Type B pancreatic cell (in vitro differentiated cells): ENCODE data around the gene DTHD1. TPM values are rescaled to one million over a fixed set of nuclear protein-coding genes. Genes with fewer than 3 reads are reported as not detected.

Experiments
- DNase-seq: peaks from one replicate; pipeline ENCODE4 v3.0.0; 2021; ENCODE audit warnings: mixed read lengths; ENCODE audit not compliant: unreplicated experiment; ENCODE audit errors: extremely low spot score
- H3K27ac Mint-ChIP-seq: 2 replicates; pipeline ENCODE4 v1.8.0; 2021; ENCODE audit warnings: mild to moderate bottlenecking, mixed read lengths
- H3K27me3 Mint-ChIP-seq: 2 replicates; pipeline ENCODE4 v1.8.0; 2021; ENCODE audit warnings: mixed read lengths
- H3K36me3 Mint-ChIP-seq: 2 replicates; pipeline ENCODE4 v1.8.0; 2021; ENCODE audit warnings: mixed read lengths
- H3K4me1 Mint-ChIP-seq: one replicate; pipeline ENCODE4 v1.8.0; 2021; ENCODE audit warnings: mixed read lengths; ENCODE audit not compliant: unreplicated experiment
- H3K4me3 Mint-ChIP-seq: 2 replicates; pipeline ENCODE4 v1.8.0; 2021; ENCODE audit warnings: mild to moderate bottlenecking, mixed read lengths
- H3K9me3 Mint-ChIP-seq: 2 replicates; pipeline ENCODE4 v1.8.0; 2021; ENCODE audit warnings: mixed read lengths
- CTCF ChIP-seq: fragments of 200-600 bp; sonication (generic); conservative IDR thresholded peaks from 2 replicates; pipeline ENCODE4 v1.5.0; 2021; ENCODE audit warnings: antibody characterized with exemption, mild to moderate bottlenecking
- total RNA-seq: library from RNA; stranded (reverse); gene quantifications from 2 replicates; pipeline ENCODE4 v1.2.1, GENCODE V29; 2021; ENCODE audit warnings: low replicate concordance

Gene DTHD1
- total RNA-seq, 1 donor from 2014 or later, result 0.14 TPM

- Mint-ChIP-seq H3K4me3 (no peak overlapping the region), H3K27ac (no peak overlapping the region), H3K4me1 (no peaks in the 10 kb centered on the region), H3K36me3 (no peaks in the 10 kb centered on the region), H3K9me3 (no peaks in the 10 kb centered on the region), H3K27me3 (no peaks in the 10 kb centered on the region)
- no peak for TF ChIP-seq CTCF
- DNase-seq, result no peak
Observed at GRCh38 chr4:36324808-36325207, 43.4 kb downstream of the DTHD1 start.

- DNase-seq, result no peak
- no peaks in the 10 kb centered on the region for H3K4me1 Mint-ChIP-seq
- H3K9me3 Mint-ChIP-seq, result no peaks in the 10 kb centered on the region
- H3K36me3 Mint-ChIP-seq, result no peaks in the 10 kb centered on the region
- H3K4me3 Mint-ChIP-seq, result no peak overlapping the region
- TF ChIP-seq CTCF, result no peak
- no peaks in the 10 kb centered on the region for H3K27me3 Mint-ChIP-seq
- H3K27ac Mint-ChIP-seq, result no peak overlapping the region
Observed at GRCh38 chr4:36325499-36325898, 44.1 kb downstream of the DTHD1 start.

- Mint-ChIP-seq H3K9me3 (no peaks in the 10 kb centered on the region), H3K4me1 (no peaks in the 10 kb centered on the region), H3K36me3 (no peaks in the 10 kb centered on the region), H3K27ac (no peak overlapping the region), H3K27me3 (no peaks in the 10 kb centered on the region), H3K4me3 (no peak overlapping the region)
- no peak for TF ChIP-seq CTCF
- DNase-seq, result no peak
Observed at GRCh38 chr4:36325926-36326325, 44.5 kb downstream of the DTHD1 start.

- no peak for DNase-seq
- H3K27me3 Mint-ChIP-seq, result no peaks in the 10 kb centered on the region
- H3K27ac Mint-ChIP-seq, result no peak overlapping the region
- no peaks in the 10 kb centered on the region for H3K4me1 Mint-ChIP-seq
- no peak for TF ChIP-seq CTCF
- H3K9me3 Mint-ChIP-seq, result no peaks in the 10 kb centered on the region
- H3K36me3 Mint-ChIP-seq, result no peaks in the 10 kb centered on the region
- no peak overlapping the region for H3K4me3 Mint-ChIP-seq
Observed at GRCh38 chr4:36326476-36327029, 45.1 kb downstream of the DTHD1 start.

GRCh38 chr4:36327400-36327799, 46.0 kb downstream of the DTHD1 start:
- H3K27ac Mint-ChIP-seq, result no peak overlapping the region
- H3K4me3 Mint-ChIP-seq, result no peak overlapping the region
- no peaks in the 10 kb centered on the region for H3K27me3 Mint-ChIP-seq
- no peaks in the 10 kb centered on the region for H3K4me1 Mint-ChIP-seq
- H3K9me3 Mint-ChIP-seq, result no peaks in the 10 kb centered on the region
- no peaks in the 10 kb centered on the region for H3K36me3 Mint-ChIP-seq
- TF ChIP-seq CTCF, result no peak
- no peak for DNase-seq

GRCh38 chr4:36328130-36328529, 46.7 kb downstream of the DTHD1 start:
- H3K9me3 Mint-ChIP-seq, result no peaks in the 10 kb centered on the region
- no peak overlapping the region for H3K4me3 Mint-ChIP-seq
- H3K27ac Mint-ChIP-seq, result no peak overlapping the region
- H3K36me3 Mint-ChIP-seq, result no peaks in the 10 kb centered on the region
- DNase-seq, result no peak
- no peak for TF ChIP-seq CTCF
- no peaks in the 10 kb centered on the region for H3K27me3 Mint-ChIP-seq
- H3K4me1 Mint-ChIP-seq, result no peaks in the 10 kb centered on the region
